ENCODE results near the gene TMEM131.

Gene TMEM131

DNA sequence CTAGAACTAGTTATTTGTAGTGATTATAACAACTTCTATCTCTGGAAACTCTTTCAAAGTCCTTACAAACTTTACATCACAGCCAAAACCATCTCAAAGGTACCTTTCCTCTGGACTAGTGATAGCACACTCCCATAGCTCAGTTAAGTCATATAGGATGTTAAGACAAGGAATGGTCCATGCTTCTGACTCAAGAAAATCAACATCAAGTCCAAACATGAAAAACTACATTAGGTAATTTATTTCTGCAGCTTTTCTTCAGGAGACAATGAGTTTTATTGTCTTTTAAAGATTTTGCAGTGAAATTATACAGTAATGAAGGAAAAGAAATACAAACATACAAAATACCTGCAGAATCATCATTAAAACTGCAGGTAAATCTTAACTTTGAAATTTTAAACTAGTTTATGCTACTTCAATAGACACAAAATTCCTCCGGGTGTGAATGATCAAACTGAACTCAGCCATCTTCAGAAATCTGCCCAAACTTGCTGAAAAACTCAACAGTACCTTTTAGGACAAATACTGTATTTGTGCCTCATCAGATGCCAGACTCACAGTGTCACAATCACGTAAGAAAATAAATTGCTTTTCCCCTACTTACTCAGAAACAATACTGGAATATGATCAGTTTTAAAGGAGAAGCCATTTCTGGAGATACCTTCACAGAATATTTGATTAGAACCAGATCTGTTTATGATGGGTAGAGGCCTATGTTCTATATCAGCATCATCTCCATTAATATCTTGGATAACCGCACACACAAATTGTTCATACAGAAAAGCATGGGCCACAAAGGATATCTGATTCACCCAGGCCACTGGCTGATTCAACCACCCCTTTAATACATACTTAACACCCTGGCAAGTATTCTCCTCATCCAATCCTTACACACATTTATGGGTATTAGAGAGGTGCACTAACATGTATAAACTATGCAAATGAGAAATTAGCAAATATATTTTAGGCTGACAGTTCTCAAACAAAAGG, 2.6 kb downstream of the TMEM131 start:
- no peak for DNase-seq (ENCODE audit: low read depth)

- DNase-seq (ENCODE audit: low read depth): no peak
Measured at GRCh38 chr2:97991081-97991856, 4.5 kb downstream of the TMEM131 start.

GRCh38 chr2:97988722-97989121, 7.0 kb downstream of the TMEM131 start:
- no peak for DNase-seq (ENCODE audit: low read depth)

GRCh38 chr2:97985998-97986397, 9.8 kb downstream of the TMEM131 start:
- DNase-seq (ENCODE audit: low read depth): no peak

- DNase-seq (ENCODE audit: low read depth): no peak
Measured at GRCh38 chr2:97983698-97984097, 12.1 kb downstream of the TMEM131 start.

DNA sequence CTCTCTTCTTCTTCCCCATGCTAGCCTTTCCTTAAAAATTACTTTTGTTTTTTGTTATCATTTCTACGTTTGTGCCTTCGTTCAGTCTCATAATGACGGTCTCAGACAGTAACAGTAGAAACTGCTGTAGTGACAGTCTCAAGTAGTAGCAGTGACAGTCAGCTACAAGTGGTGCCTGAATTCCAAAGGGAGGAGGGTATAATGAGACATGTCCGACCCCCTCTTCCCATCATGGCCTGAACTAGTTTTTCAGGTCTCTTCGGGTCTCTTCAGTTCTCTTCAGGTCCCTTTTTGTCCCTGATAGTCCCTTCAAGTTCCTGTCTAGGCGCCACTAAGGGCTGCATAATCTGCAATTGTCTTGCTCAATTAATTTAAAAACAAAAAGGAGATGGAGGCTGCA, 12.6 kb downstream of the TMEM131 start:
- DNase-seq (ENCODE audit: low read depth): no peak

DNA sequence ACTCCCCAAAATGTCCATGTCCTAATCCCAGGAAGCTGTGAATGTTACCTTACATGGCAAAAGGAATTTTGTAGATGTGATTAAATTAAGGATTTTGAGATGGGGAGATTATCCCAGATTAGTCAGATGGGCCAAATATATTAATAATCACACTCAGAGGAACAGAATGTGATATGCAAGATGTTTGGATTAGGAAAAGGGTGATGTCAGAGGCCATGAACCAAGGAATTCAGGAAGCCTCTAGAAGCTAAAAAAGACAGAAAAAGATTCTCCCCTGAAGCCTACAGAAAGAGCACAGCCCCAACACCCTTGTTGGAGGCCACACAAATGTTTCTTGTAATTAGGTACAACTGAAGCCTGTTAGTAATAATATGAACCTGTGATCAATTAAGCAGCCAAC, 13.1 kb downstream of the TMEM131 start:
- DNase-seq (ENCODE audit: low read depth): no peak

DNA sequence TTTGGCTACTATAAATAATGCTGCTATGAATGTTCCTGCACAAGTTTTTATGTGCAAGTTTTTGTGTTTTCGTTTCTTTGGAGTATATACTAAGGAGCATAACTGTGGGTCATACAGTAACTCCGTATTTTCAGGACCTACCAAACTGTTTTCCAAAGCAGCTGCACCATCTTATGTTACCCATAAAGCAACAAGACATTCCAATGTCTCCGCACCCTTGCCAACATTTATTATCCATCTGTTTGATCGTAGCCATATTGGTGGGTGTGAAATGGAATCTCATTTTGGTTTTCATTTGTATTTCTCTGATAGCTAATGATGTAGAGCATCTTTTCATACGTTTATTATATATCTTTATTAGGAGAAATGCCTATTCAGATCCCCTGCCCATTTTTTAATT, 13.8 kb downstream of the TMEM131 start:
- no peak for DNase-seq (ENCODE audit: low read depth)

DNA sequence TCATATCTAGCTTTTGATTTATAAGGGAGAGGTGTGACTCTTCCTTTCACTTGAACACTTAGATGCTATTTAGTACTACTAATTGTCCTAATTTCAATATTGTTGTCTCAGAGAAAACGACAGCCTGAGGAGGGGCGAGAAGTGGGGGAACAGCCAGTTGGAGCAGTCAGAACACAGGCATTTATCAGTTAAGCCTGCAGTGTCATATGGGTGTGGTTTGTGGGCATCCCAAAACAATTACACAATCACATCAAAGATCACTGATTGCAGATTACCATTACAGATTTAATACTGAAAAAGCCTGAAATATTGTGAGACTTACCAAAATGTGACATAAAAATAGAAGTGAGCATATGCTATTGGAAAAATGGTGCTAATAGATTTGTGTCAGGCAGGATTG, 15.8 kb downstream of the TMEM131 start:
- no peak for DNase-seq (ENCODE audit: low read depth)

DNA sequence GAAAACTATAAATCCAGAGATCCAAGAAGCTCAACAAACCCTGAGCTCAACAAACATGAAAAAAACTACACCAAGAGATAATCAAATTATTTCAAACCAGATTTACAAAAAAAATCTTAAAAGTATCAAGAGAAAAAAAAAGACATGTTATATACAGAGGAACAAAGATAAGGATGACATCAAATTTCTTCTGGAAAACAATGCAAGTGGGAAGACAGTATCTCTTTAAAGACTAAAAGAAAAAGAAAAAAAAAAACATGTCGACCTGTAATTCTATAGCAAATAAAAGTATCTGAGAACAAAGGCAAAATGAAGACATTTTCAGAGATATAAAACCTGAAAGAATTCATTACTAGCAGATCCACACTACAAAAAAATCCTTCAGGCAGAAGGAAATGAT, 21.3 kb downstream of the TMEM131 start:
- DNase-seq (ENCODE audit: low read depth): no peak

- no peak for DNase-seq (ENCODE audit: low read depth)
Measured at GRCh38 chr2:97970293-97971060, 25.3 kb downstream of the TMEM131 start.

DNA sequence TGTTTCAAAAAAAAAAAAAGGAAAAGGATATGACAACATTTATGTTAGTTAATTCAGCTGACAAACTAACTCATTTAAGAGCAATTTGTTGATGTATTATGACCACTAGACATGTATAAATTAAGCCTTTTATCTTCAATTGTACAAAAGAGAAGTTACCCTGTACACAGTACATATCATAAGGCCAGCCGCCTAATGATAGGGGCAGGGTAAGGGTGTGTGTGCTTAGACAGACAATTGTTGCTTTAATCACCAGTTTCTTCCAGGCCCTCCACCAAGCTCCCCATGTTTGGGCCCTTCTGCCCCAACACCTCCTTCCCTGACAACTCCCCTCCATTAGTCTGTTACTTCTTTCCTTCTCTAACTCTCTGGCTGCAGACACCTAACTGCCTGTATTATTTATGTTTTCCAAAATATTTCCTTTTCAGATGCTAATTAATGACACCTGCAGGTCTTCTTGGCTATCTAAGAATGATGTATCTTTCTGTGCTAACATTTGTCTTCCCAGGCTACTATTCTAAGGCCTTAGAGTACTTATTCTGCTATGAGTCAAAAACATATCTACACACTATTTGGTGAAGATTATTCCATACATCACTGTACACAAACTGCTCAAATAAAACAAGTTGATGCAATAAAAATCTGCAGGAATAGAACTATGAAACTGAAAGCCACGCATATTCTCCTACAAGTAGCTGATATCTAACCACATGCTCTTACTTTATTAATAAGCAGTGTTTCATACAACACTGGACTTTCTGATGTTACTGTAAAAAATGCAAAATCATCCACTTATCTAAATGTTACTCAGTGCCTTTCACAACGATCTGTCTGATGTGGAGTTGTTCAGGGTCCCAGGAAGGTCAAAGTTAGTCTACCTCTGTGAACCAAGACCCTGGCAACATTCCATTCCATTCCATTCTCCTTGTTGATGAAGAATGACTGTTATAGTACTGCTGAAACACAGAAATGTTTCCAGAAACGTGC, 26.4 kb downstream of the TMEM131 start:
- no peak for DNase-seq (ENCODE audit: low read depth)

- no peak for DNase-seq (ENCODE audit: low read depth)
Measured at GRCh38 chr2:97967931-97968627, 27.7 kb downstream of the TMEM131 start.

- no peak for DNase-seq (ENCODE audit: low read depth)
Measured at GRCh38 chr2:97967216-97967592, 28.5 kb downstream of the TMEM131 start.

GRCh38 chr2:97966545-97967215, 29.1 kb downstream of the TMEM131 start:
- DNase-seq (ENCODE audit: low read depth): no peak

- DNase-seq (ENCODE audit: low read depth): no peak
Measured at GRCh38 chr2:97965116-97965515, 30.6 kb downstream of the TMEM131 start.

- DNase-seq (ENCODE audit: low read depth): no peak
Measured at GRCh38 chr2:97963880-97964279, 31.9 kb downstream of the TMEM131 start.

DNA sequence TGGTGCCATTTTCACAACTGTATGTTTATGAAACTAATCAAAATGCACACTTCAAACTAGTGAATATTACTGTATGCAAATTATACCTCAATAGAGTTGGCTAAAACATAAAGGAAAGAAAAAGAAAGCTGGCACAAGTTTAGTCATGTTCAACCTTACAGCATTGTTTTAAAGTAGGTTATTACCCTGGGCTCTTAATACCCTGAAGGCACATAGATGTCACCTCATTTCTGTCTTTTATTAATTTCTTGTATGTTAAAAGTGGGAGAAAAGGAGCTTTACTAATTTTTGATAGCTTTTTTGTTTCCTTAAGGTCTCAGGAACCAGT, 32.7 kb downstream of the TMEM131 start:
- no peak for DNase-seq (ENCODE audit: low read depth)

- no peak for DNase-seq (ENCODE audit: low read depth)
Measured at GRCh38 chr2:97961534-97961933, 34.2 kb downstream of the TMEM131 start.

DNA sequence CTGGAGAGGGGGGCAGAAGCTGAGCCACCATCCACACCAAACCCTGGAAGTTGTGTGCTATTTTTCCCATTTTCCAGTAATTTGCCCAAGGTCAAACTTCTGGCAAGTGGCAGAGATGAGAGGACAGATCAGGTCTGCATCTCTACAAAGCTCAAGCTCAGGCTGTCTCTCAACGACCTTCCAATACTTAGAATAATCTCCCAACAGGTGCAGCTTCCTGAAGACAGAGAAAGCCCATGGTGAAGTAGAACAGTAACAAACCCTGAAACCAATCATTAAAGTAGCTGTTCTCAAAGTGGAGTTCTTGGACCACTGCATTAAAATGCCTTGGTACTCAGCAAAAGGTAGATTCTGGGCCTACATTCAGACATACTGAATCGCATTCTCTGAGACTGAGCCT, 37.6 kb downstream of the TMEM131 start:
- DNase-seq (ENCODE audit: low read depth): no peak
